H7 (cell line): Measurements from ENCODE around the gene FRS2. TPM values are rescaled to one million over a fixed set of nuclear protein-coding genes. Genes with fewer than 3 reads are reported as not detected.
"Not testable (repeated sequence)": the region's sequence is repeated elsewhere in the genome, so short reads cannot be mapped to it uniquely, and the experiment has no call there.

Experiments
- DNase-seq: peaks from one replicate; pipeline ENCODE4 v3.0.0; 2012
- H3K27me3 ChIP-seq: 2 replicates; pipeline ENCODE4 v1.6.0; 2011; ENCODE audit warnings: mild to moderate bottlenecking, low read length; ENCODE audit not compliant: control insufficient read depth, insufficient read depth
- H3K36me3 ChIP-seq: replicated peaks from 2 replicates; pipeline ENCODE4 v1.5.1; 2011; ENCODE audit warnings: low read length; ENCODE audit not compliant: control insufficient read depth, insufficient read depth
- H3K4me3 ChIP-seq: 2 replicates; pipeline ENCODE4 v1.5.1; 2011; ENCODE audit warnings: low read depth, mild to moderate bottlenecking, control low read depth, low read length, moderate library complexity; ENCODE audit not compliant: insufficient read depth
- total RNA-seq: library from RNA; depleted of rRNA; stranded (reverse); fragments of >200 nt; shearing (Covaris generic); gene quantifications from 2 replicates; pipeline ENCODE4 v1.2.3, GENCODE V29; 2014

Gene FRS2
- total RNA-seq, 1 experiment from 2014 or later: 21.8 TPM

DNA sequence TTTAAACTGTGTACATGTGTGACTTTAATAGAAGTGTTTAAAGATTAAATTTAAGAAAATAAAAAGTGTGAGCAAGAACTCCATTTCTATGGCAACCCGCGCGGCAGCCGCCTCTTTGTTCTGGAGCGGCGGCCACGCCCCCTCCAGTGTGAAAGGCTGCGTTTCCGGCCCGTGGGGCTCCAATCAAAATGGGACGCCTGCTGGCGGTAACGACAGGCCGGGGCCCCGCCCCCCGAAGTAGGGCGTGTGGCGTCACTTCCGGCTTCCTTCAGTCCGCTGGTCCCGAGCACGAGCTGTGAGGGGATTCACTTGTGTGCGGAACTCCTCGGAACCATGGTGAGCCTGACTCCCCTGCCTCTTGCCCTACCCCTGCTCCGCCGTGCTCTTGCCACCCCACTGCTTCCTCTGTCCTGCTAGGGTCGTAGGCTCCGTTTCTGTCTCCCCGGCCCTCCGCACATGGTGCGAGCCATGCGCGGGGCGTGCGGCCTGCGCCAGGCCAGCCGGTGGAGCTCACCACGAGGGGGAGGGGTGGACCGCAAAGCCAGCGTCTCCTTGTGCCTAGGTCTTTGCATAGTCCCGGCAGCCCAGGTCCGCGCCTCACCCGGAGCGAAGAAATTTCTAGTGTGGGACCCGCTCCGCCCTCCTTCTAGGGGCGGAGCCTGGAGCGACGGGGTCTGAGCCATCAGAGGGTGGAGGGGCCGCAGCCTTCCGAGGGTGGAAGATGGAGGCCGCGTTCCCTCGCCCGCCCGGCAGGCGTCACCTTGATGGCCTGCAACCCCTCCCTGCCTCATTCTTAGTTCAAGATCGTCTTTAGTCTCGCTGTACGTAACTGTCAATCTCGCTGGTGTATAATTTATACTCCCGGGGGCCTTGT is 115.2 kb downstream of the FRS2 start, which contains the start of gene CCT2:
Gene CCT2 (plus strand): TSS at position 271 of the 874 bp plus-strand sequence. CDS start 63 bp downstream, at position 334.
- H3K27me3 ChIP-seq: no peaks in the 10 kb centered on the region
- peak within 1 kb of the TSS; percentile 97 for H3K4me3 ChIP-seq
- DNase-seq: peak; percentile 95
- H3K36me3 ChIP-seq: peaks cover 29% of the 10 kb centered on the region

- Histone ChIP-seq H3K4me3 (no peak overlapping the region), H3K36me3 (peaks cover 51% of the 10 kb centered on the region), H3K27me3 (no peaks in the 10 kb centered on the region)
- no peak for DNase-seq
These were observed 118.3 kb downstream of the FRS2 start for GRCh38 chr12:69588527-69588926.

- Histone ChIP-seq H3K4me3 (no peak overlapping the region), H3K36me3 (peaks cover 57% of the 10 kb centered on the region), H3K27me3 (no peaks in the 10 kb centered on the region)
- no peak for DNase-seq
These were observed 118.9 kb downstream of the FRS2 start for GRCh38 chr12:69589082-69589481.

DNA sequence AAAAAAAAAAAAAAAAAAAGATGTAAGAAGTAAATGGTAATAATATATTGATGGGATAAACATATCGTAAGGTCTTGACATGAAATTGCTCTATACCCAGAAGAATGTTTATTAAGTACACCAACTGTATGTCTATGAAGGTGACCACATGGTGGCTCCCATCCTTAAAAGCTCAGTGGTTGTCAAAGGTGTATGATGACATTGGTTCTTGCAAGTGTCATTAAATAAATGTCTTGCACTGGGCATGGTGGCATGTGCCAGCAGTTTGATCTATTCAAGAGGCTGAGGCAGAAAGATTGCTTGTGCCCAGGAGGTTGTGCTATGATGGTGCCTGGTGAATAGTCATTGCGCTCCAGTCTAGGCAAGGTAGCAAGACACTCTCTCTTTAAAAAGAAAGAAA is 125.5 kb downstream of the FRS2 start:
- DNase-seq: no peak
- Histone ChIP-seq H3K4me3 (no peak overlapping the region), H3K36me3 (peaks cover 62% of the 10 kb centered on the region), H3K27me3 (no peaks in the 10 kb centered on the region)

DNA sequence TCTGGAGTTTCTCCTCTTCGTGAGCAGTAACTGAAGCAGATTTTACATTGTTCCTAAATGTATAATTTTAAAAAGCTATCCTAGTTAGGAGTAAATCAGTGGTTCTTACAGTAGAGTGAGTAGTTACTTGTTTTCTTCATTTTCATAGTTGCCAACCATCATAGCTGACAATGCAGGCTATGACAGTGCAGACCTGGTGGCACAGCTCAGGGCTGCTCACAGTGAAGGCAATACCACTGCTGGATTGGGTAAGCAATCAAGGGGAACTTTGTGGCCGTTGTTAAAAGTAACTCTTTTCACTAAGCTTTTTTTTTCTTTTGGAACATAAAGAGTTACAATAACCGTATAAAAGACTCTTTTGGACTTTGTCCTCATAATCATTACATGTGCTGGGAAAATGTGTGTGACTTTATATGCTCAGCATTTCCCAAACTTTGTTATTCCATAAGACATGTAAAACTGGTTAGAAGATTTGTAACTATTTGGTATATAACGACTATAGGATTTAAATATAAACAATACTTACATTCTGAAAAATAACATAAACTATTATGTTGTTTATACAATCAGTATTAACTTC is 128.1 kb downstream of the FRS2 start:
- Histone ChIP-seq H3K36me3 (peaks cover 49% of the 10 kb centered on the region), H3K27me3 (no peaks in the 10 kb centered on the region)
- DNase-seq: no peak

DNA sequence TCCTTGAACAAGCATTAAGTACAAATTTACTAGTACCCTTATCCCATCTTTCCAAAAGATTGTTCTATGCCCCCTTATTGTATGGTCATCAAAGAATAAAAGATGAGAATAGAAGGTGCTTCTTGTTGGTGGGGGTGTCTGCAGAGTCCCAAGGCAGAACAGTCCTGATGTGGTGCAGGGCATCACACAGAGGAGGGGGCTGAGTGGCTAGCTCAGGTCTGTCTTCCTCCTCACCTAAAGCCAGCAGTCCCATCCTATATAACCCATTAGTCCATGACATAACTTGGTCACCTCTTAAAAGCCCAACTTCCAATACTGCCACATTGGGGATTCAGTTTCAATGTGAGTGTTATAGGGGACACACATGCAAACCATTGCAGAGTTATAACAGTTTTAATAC is 130.6 kb downstream of the FRS2 start:
- Histone ChIP-seq H3K36me3 (peaks cover 35% of the 10 kb centered on the region), H3K27me3 (no peaks in the 10 kb centered on the region), H3K4me3 (no peak overlapping the region)
- no peak for DNase-seq

More for the DNA sequence above, 128.1 kb downstream of the FRS2 start:
- no peak overlapping the region for H3K4me3 ChIP-seq

DNA sequence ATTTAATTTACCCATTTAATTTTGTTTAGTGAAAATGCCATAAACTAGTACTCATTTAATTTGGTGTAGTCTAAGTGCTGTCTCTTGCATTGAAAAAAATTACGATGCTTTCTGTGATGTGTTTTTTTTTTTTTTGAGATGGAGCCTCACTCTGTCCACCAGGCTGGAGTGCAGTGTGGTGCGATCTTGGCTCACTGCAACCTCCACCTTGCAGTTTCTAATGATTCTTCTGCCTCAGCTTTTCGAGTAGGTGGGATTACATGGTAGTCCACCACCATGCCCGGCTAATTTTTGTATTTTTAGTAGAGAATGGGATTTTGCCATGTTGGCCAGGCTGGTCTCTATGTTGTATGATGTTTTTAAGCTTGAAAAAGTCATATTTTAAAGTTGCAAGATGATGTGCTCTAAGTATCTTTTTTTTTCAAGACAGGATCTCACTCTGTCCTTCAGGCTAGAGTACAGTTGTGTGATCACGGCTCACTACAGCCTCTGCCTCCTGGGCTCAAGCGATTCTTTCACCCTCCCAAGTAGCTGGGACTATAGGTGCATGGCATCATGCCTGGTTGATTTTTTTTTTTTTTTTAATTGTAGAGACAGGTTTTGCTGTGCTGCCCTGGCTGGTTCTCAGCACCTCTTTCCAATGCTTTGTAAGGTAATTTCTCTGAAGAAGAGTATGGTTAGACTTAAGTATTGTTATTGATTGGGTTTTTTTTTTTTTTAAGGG is 131.9 kb downstream of the FRS2 start:
- no peak for DNase-seq
- no peak overlapping the region for H3K4me3 ChIP-seq
- no peaks in the 10 kb centered on the region for H3K27me3 ChIP-seq
- H3K36me3 ChIP-seq: peaks cover 28% of the 10 kb centered on the region

DNA sequence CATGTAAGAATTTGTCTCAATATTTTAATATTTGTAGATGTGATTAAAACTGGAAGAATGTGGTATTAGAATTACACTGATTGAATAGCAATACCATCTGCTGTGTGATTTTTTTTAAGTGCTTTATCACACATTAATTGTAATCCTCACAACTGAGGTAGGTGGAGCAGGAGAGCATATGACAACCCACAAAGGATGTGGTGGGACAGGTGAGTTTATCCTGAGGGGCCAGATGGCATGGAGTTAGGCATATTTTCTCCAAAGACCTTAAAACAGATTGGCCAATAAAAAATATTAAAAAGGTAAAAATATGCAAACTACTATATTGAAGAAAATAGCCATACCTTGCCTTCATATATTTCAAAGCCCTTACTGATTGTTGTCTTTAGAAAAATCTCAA is 132.8 kb downstream of the FRS2 start:
- Histone ChIP-seq H3K4me3 (no peak overlapping the region), H3K27me3 (no peaks in the 10 kb centered on the region), H3K36me3 (peaks cover 21% of the 10 kb centered on the region)
- DNase-seq: peak; percentile 37

GRCh38 chr12:69603556-69603955 is 133.4 kb downstream of the FRS2 start:
- H3K4me3 ChIP-seq, H3K27me3 ChIP-seq, DNase-seq: not testable (repeated sequence)
- H3K36me3 ChIP-seq: peaks cover 16% of the 10 kb centered on the region

- not testable (repeated sequence) for H3K4me3 ChIP-seq, DNase-seq, H3K27me3 ChIP-seq
- peaks cover 14% of the 10 kb centered on the region for H3K36me3 ChIP-seq
These were observed 134.1 kb downstream of the FRS2 start for GRCh38 chr12:69604275-69604674.

DNA sequence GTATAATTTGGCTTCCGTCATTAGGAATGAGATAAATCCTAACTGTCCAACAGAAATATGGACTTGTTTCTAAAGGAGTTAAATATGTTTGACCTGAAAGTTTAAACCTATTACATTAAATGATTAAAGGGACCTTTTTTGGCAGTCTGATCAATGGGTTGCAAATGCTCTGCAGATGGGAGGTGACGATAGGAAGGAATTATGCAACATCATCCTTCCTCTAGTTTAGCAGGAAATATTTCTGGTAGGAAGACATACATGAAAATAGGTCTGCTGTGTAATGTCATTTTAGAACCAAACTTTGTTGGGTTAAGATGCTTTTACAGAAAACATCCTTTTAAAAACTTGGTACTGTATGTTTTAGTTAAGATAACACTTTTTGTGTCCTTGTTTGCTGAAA is 137.9 kb downstream of the FRS2 start:
- DNase-seq: no peak

GRCh38 chr12:69610126-69610525 is 139.9 kb downstream of the FRS2 start:
- DNase-seq: no peak

More for the DNA sequence above, 137.9 kb downstream of the FRS2 start:
- H3K27me3 ChIP-seq: no peaks in the 10 kb centered on the region
- H3K4me3 ChIP-seq: no peak overlapping the region
- no peaks in the 10 kb centered on the region; the same call in 1 of the 2 replicates for H3K36me3 ChIP-seq

DNA sequence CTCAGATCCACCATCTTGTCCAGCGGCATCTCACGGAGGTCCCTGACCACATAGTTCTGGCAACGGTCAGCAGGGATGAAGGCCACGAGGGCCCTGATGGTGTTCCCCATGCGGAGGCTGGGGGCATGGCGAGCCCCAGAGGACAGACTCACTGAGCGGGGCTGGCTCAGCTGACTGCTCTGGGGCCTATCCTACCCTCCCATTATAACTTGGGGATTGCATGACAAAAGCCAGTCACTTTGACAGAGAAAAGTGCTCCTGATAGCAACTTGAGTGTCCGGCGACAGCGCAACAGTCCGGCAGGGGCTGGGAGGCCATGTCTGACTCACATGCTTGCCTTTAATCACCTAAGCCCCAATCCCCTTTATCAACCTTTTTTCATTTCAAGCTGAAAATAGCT is 140.5 kb downstream of the FRS2 start, which contains the start of gene LRRC10:
Gene LRRC10 (minus strand): TSS at position 179 of the 400 bp plus-strand sequence. CDS start 69 bp downstream, at position 110.
- Histone ChIP-seq H3K36me3 (no peaks in the 10 kb centered on the region), H3K4me3 (no peak within 1 kb of the TSS)

More at GRCh38 chr12:69610126-69610525, 139.9 kb downstream of the FRS2 start:
- Histone ChIP-seq H3K36me3 (no peaks in the 10 kb centered on the region), H3K4me3 (no peak overlapping the region), H3K27me3 (no peaks in the 10 kb centered on the region)

GRCh38 chr12:69613351-69613750 is 143.2 kb downstream of the FRS2 start:
- Histone ChIP-seq H3K4me3 (no peak overlapping the region), H3K36me3 (no peaks in the 10 kb centered on the region), H3K27me3 (no peaks in the 10 kb centered on the region)
- no peak for DNase-seq

More for the DNA sequence above, 140.5 kb downstream of the FRS2 start, which contains the start of gene LRRC10:
- no peaks in the 10 kb centered on the region for H3K27me3 ChIP-seq
- DNase-seq: peak; percentile 33
